Esophagus squamous epithelium (tissue), 5 donors: ENCODE measurements around the gene RPLP1. TPM values are rescaled to one million over a fixed set of nuclear protein-coding genes. Genes with fewer than 3 reads are reported as not detected.

ENCODE experiments used
- DNase-seq: peaks from one replicate; lab custom pipeline; 2025; lab: John Stamatoyannopoulos, UW
- H3K27ac ChIP-seq, 4 donors: fragments of 200-600 bp; sonication (generic); one replicate each; pipeline ENCODE4 v1.5.1; 2016 to 2019; ENCODE audit warnings: mild to moderate bottlenecking in 1 of 4
- H3K27me3 ChIP-seq, 4 donors: fragments of 200-600 bp; sonication (generic); 1 replicate in 3 of 4; 2 replicates in 1 of 4; pipeline versions ENCODE4 v1.5.1 to v1.6.0; 2017 to 2021; ENCODE audit warnings: antibody characterized with exemption in 1 of 4
- H3K36me3 ChIP-seq, 3 donors: fragments of 200-600 bp; sonication (generic); one replicate each; pipeline ENCODE4 v1.5.1; 2016 to 2019
- H3K4me1 ChIP-seq, 3 donors: fragments of 200-600 bp; sonication (generic); one replicate each; pipeline ENCODE4 v1.5.1; 2017 to 2019
- H3K4me3 ChIP-seq, 4 donors: fragments of 200-600 bp; sonication (generic); 1 replicate in 3 of 4; 2 replicates in 1 of 4; pipeline ENCODE4 v1.5.1; 2016 to 2019; ENCODE audit warnings: mild to moderate bottlenecking in 2 of 4, moderate library complexity in 1 of 4
- H3K9me3 ChIP-seq, 3 donors: fragments of 200-600 bp; sonication (generic); one replicate each; pipeline ENCODE4 v1.5.1; 2016 to 2019
- CTCF ChIP-seq, 6 experiments: fragments of 450-650 bp in 4 of 6; fragments of 200-600 bp in 2 of 6; sonication (generic) in 2 of 6; IDR thresholded peaks; one replicate each; pipeline ENCODE4 v1.5.1; 2016 to 2019; ENCODE audit warnings: antibody characterized with exemption in 6 of 6, mild to moderate bottlenecking in 4 of 6, moderate library complexity in 4 of 6
- POLR2A ChIP-seq, 4 donors: fragments of 450-650 bp; IDR thresholded peaks; one replicate each; pipeline ENCODE4 v1.6.1; 2017; ENCODE audit warnings: antibody characterized with exemption in 4 of 4, mild to moderate bottlenecking in 4 of 4, moderate library complexity in 3 of 4
- WGBS, 2 donors: methylation state at CpG; one replicate each; pipeline ENCODE4 v1.1.5; 2018; 5-methylcytosine and 5-hydroxymethylcytosine counted together
- intact Hi-C: fragments of 100-400 bp; cut with DNase I; formaldehyde crosslinking; loops from one replicate; pipeline ENCODE4 v1.15.0; 2022
- total RNA-seq, 4 donors: library from RNA; depleted of rRNA; stranded (reverse); fragments of >200 nt; gene quantifications; one replicate each; pipeline ENCODE4 v1.1.0, GENCODE V29; 2016
- donor health status: DM: yes; HTN: yes; CAD: no.

Gene RPLP1
- total RNA-seq, 4 donors from 2014 or later: 358 to 1,172 (median 586) TPM

- intact Hi-C loops: loop anchor here (10.0 kb wide), 1 partner anchor 1012 kb away; no protein-coding TSS in a partner anchor
- Histone ChIP-seq H3K4me3 (no peak overlapping the region), H3K4me1 (peaks cover 12 to 34% (median 20%) of the 10 kb centered on the region in 3 donors), H3K9me3 (no peaks in the 10 kb centered on the region), H3K27ac (no peak overlapping the region), H3K27me3 (peaks cover 0 to 22% (median 0%) of the 10 kb centered on the region in 4 donors), H3K36me3 (no peaks in the 10 kb centered on the region)
- TF ChIP-seq POLR2A (IDR thresholded peaks at IDR 0.05) (no peak), CTCF (IDR thresholded peaks at IDR 0.05) (no peak)
- DNase-seq: no peak
- WGBS, 2 donors: 68 to 78% methylated on average over 6 of the region's 6 CpGs
Measured at GRCh38 chr15:69472562-69472961, 19.9 kb downstream of the RPLP1 start.

GRCh38 chr15:69474291-69474690, 21.7 kb downstream of the RPLP1 start:
- Histone ChIP-seq H3K9me3 (no peaks in the 10 kb centered on the region), H3K4me1 (peaks cover 5 to 17% (median 7%) of the 10 kb centered on the region in 3 donors), H3K27me3 (peaks cover 0 to 40% (median 0%) of the 10 kb centered on the region in 4 donors), H3K36me3 (no peaks in the 10 kb centered on the region), H3K27ac (no peak overlapping the region), H3K4me3 (no peak overlapping the region)
- TF ChIP-seq POLR2A (IDR thresholded peaks at IDR 0.05) (no peak), CTCF (IDR thresholded peaks at IDR 0.05) (no peak)
- intact Hi-C loops: loop anchor here (10.0 kb wide), 1 partner anchor 1011 kb away; no protein-coding TSS in a partner anchor
- no peak for DNase-seq
- 52 to 75% methylated on average over 5 of the region's 5 CpGs for WGBS, 2 donors

- H3K4me1 ChIP-seq: peaks cover 0 to 10% (median under 1%) of the 10 kb centered on the region in 3 donors
- H3K36me3 ChIP-seq: no peaks in the 10 kb centered on the region
- 63 to 78% methylated on average over 2 to 6 of the region's 7 CpGs for WGBS, 2 donors
- DNase-seq: no peak
- H3K27me3 ChIP-seq: peaks cover 0 to 46% (median 0%) of the 10 kb centered on the region in 4 donors
- intact Hi-C loops: loop anchor here (10.0 kb wide), 1 partner anchor 1010 kb away; no protein-coding TSS in a partner anchor
- H3K9me3 ChIP-seq: peaks cover 0 to 5% (median 3%) of the 10 kb centered on the region in 3 donors
- H3K27ac ChIP-seq: no peak overlapping the region
- H3K4me3 ChIP-seq: no peak overlapping the region
- peak in 1 of 6 experiments; percentile 33 for TF ChIP-seq CTCF (IDR thresholded peaks at IDR 0.05)
- TF ChIP-seq POLR2A (IDR thresholded peaks at IDR 0.05): no peak
Measured at GRCh38 chr15:69474846-69475455, 22.3 kb downstream of the RPLP1 start.

GRCh38 chr15:69475769-69476358, 23.2 kb downstream of the RPLP1 start:
- no peaks in the 10 kb centered on the region for H3K36me3 ChIP-seq
- peaks cover 0 to 9% (median 7%) of the 10 kb centered on the region in 3 donors for H3K9me3 ChIP-seq
- peak; percentile 89 to 97 (median 95) for TF ChIP-seq CTCF (IDR thresholded peaks at IDR 0.05)
- TF ChIP-seq POLR2A (IDR thresholded peaks at IDR 0.05): no peak
- no peak for DNase-seq
- H3K27ac ChIP-seq: no peak overlapping the region
- WGBS, 2 donors: 22 to 30% methylated on average over 8 of the region's 8 CpGs
- peaks cover 0 to under 1% (median 0%) of the 10 kb centered on the region in 3 donors for H3K4me1 ChIP-seq
- intact Hi-C loops: loop anchor here (10.0 kb wide), 1 partner anchor 1009 kb away; no protein-coding TSS in a partner anchor
- H3K27me3 ChIP-seq: peaks cover 0 to 52% (median 0%) of the 10 kb centered on the region in 4 donors
- no peak overlapping the region for H3K4me3 ChIP-seq
